ENCODE results near the gene HSPB7. TPM values are rescaled to one million over a fixed set of nuclear protein-coding genes. Genes with fewer than 3 reads are reported as not detected.

Gene HSPB7
- polyA plus RNA-seq, 3 donors, result not detected

DNA sequence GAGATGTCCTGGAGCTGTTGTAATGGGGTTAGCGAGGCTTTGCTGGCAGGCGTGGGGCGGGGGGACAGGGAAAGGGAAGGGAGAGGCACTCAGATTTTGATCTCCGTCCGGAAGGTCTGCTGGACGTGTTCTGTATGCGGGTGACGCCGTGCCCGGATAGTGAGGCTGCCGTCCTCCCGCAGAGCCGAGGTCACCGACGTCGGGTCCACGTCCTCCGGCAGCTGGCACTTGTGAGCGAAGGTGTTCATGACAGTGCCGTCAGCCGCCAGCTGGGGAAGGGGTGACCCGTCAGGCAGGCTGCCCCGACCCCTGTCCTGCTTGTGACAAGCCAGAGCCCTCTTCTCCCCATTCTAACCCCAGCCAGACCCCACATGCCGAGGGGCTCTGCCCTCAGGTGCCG is 2.4 kb downstream of the HSPB7 start:
- H3K4me3 Mint-ChIP-seq, result no peak overlapping the region
- no peaks in the 10 kb centered on the region for H3K9me3 Mint-ChIP-seq
- no peak for DNase-seq
- peaks cover 13 to 19% (median 19%) of the 10 kb centered on the region in 3 donors for H3K27me3 Mint-ChIP-seq (ENCODE audit: low read depth in 3 of 3)
- Histone ChIP-seq H3K4me2 (replicated peaks; ENCODE audit: extremely low read depth, low read length, poor library complexity, severe bottlenecking) (no peak overlapping the region), H4K20me1 (ENCODE audit: insufficient read depth, low read length) (no peaks in the 10 kb centered on the region), H3K4me3 (replicated peaks in 1 of 3; ENCODE audit: low read depth in 2 of 3, low read length in 3 of 3) (no peak overlapping the region), H3K27ac (ENCODE audit: low read depth in 1 of 2, low read length in 2 of 2) (no peak overlapping the region), H3K4me1 (ENCODE audit: control insufficient read depth in 1 of 2, insufficient read depth in 2 of 2, low read length in 2 of 2) (peaks cover 13 to 22% of the 10 kb centered on the region in 2 donors), H3K79me2 (ENCODE audit: insufficient read depth, low read length) (no peaks in the 10 kb centered on the region), H3K9ac (ENCODE audit: insufficient read depth, low read length, poor library complexity, severe bottlenecking) (no peak overlapping the region), H3K36me3 (replicated peaks in 1 of 2; ENCODE audit: control insufficient read depth in 1 of 2, insufficient read depth in 2 of 2, low read length in 2 of 2) (no peaks in the 10 kb centered on the region), H2AFZ (ENCODE audit: insufficient read depth, low read depth, low read length, poor library complexity, severe bottlenecking) (no peak overlapping the region), H3K9me3 (replicated peaks in 1 of 2; ENCODE audit: control insufficient read depth in 1 of 2, insufficient read depth in 1 of 2, low read length in 2 of 2) (no peaks in the 10 kb centered on the region), H3K27me3 (ENCODE audit: control insufficient read depth in 2 of 2, insufficient read depth in 2 of 2, low read length in 2 of 2) (no peaks in the 10 kb centered on the region)
- 95% methylated on average over 22 of the region's 25 CpGs for WGBS (ENCODE audit: insufficient coverage)
- H3K27ac Mint-ChIP-seq, result no peak overlapping the region
- TF ChIP-seq, protein P1, sequence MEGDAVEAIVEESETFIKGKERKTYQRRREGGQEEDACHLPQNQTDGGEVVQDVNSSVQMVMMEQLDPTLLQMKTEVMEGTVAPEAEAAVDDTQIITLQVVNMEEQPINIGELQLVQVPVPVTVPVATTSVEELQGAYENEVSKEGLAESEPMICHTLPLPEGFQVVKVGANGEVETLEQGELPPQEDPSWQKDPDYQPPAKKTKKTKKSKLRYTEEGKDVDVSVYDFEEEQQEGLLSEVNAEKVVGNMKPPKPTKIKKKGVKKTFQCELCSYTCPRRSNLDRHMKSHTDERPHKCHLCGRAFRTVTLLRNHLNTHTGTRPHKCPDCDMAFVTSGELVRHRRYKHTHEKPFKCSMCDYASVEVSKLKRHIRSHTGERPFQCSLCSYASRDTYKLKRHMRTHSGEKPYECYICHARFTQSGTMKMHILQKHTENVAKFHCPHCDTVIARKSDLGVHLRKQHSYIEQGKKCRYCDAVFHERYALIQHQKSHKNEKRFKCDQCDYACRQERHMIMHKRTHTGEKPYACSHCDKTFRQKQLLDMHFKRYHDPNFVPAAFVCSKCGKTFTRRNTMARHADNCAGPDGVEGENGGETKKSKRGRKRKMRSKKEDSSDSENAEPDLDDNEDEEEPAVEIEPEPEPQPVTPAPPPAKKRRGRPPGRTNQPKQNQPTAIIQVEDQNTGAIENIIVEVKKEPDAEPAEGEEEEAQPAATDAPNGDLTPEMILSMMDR (IDR thresholded peaks at IDR 0.05), result no peak
- H3K36me3 Mint-ChIP-seq, result no peaks in the 10 kb centered on the region
- intact Hi-C loops (cut with micrococcal nuclease), result loop anchor here in 1 of 2 donors (10.0 kb wide), 1 partner anchor 169 kb away; no protein-coding TSS in a partner anchor
- H3K4me1 Mint-ChIP-seq, result peaks cover 15% of the 10 kb centered on the region

DNA sequence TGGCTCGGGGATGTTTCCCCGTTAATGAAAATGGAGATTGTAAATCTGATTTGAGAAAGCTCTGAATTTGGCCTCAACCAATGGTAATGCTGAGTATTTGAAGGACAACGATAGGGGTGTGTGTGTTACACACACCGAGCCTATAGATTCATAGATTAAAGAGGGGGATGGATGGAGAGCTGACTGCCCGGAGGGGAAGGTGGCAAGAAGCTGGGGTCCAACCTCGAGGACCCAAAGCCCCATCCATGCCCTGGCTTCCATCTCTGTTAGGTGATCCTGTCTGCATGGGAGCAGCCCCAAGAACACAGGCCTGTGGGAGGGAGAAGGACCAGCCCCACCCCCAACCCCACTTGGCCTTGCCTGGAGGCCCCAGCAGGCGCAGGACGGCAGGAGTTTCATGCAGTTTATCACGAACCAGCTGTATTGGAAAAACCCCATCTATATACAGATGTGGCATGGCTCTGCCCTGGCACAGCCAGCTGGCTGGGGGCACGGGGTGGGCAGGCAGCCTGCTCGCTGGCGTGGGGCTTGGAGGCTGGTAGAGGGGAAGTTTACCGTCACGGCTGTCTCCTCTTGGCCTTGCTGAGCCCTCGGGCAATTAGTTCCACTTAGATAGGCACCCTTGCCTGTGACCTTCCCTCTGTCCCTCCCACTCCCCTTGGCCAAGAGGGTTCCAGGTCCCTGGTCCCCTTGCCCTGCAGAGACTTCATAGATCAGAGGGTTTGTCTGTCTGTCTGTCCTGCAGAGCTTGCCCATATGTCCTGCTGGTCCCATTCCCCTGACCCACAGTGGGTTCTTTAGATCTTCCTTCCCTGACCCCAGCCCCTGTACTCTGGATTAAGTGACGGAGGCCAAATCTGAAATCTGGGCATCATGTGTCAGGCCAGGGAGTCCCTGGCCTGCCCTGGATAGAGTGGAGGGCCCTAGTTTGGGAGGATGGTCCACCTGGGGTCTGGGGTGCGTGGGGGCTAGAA is 3.0 kb downstream of the HSPB7 start:
- peaks cover 13 to 22% of the 10 kb centered on the region in 2 donors for H3K4me1 ChIP-seq (ENCODE audit: control insufficient read depth in 1 of 2, insufficient read depth in 2 of 2, low read length in 2 of 2)
- H3K27ac ChIP-seq (ENCODE audit: low read depth in 1 of 2, low read length in 2 of 2), result no peak overlapping the region
- H2AFZ ChIP-seq (ENCODE audit: insufficient read depth, low read depth, low read length, poor library complexity, severe bottlenecking), result peak overlapping the region; percentile 11
- H3K27ac Mint-ChIP-seq, result no peak overlapping the region
- H3K27me3 Mint-ChIP-seq (ENCODE audit: low read depth in 3 of 3), result peaks cover 13 to 19% (median 14%) of the 10 kb centered on the region in 3 donors
- peaks cover 15% of the 10 kb centered on the region for H3K4me1 Mint-ChIP-seq
- H3K27me3 ChIP-seq (ENCODE audit: control insufficient read depth in 2 of 2, insufficient read depth in 2 of 2, low read length in 2 of 2), result no peaks in the 10 kb centered on the region
- no peak overlapping the region for H3K9ac ChIP-seq (ENCODE audit: insufficient read depth, low read length, poor library complexity, severe bottlenecking)
- no peaks in the 10 kb centered on the region for H3K9me3 Mint-ChIP-seq
- DNase-seq, result no peak
- H3K4me3 Mint-ChIP-seq, result no peak overlapping the region
- no peaks in the 10 kb centered on the region for H4K20me1 ChIP-seq (ENCODE audit: insufficient read depth, low read length)
- no peak overlapping the region for H3K4me2 ChIP-seq (replicated peaks; ENCODE audit: extremely low read depth, low read length, poor library complexity, severe bottlenecking)
- intact Hi-C loops (cut with micrococcal nuclease), result loop anchor here in 1 of 2 donors (10.0 kb wide), 1 partner anchor 170 kb away; no protein-coding TSS in a partner anchor
- H3K9me3 ChIP-seq (replicated peaks in 1 of 2; ENCODE audit: control insufficient read depth in 1 of 2, insufficient read depth in 1 of 2, low read length in 2 of 2), result no peaks in the 10 kb centered on the region
- TF ChIP-seq, protein P1 (IDR thresholded peaks at IDR 0.05), result no peak
- H3K36me3 Mint-ChIP-seq, result no peaks in the 10 kb centered on the region
- WGBS (ENCODE audit: insufficient coverage), result 78% methylated on average over 7 of the region's 17 CpGs
- no peaks in the 10 kb centered on the region for H3K79me2 ChIP-seq (ENCODE audit: insufficient read depth, low read length)
- H3K36me3 ChIP-seq (replicated peaks in 1 of 2; ENCODE audit: control insufficient read depth in 1 of 2, insufficient read depth in 2 of 2, low read length in 2 of 2), result no peaks in the 10 kb centered on the region
- no peak overlapping the region for H3K4me3 ChIP-seq (replicated peaks in 1 of 3; ENCODE audit: low read depth in 2 of 3, low read length in 3 of 3)
